ENCODE results near the gene ULK1.

- TF ChIP-seq POLR2A (IDR thresholded peaks at IDR 0.05; ENCODE audit: low read length) (no peak), GATA1 (IDR thresholded peaks at IDR 0.05; ENCODE audit: low read depth, low read length) (no peak)
These were observed 19.2 kb downstream of the ULK1 start for GRCh38 chr12:131913666-131914065.
